GM19035 (cell line): ENCODE data around the gene LSMEM2.
"Not testable (repeated sequence)": the region's sequence is repeated elsewhere in the genome, so short reads cannot be mapped to it uniquely, and the experiment has no call there.

Experiments
- ATAC-seq: cut with Tn5 transposase; IDR thresholded peaks from one replicate; pipeline ENCODE4 v1.9.1; 2021; ENCODE audit not compliant: unreplicated experiment

The LSMEM2 gene

GRCh38 chr3:50278880-50279224 is at the start of gene LSMEM2:
LSMEM2 (plus strand) TSS chr3:50279087; CDS start chr3:50279114, 27 bp downstream.
- no peak for ATAC-seq

DNA sequence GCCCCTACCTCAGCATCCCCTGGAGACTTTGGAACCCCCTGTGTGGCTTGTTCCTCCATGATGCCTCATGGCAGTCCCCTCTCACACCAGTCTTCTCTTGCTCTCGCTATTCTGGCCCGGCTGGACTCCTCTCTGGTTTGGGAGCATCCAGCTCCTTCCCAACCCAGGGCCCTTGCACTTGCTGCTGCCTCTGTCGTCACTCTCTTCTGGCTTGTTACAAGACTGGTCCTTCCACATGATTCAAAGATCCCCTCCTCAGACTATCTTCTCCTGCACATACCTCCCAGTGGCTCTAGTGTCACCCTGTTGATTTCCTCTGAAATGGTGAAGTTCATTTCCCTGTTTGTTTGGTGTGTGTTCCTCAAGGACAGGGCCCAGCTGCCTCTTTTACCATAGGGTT is 49.4 kb upstream of the LSMEM2 start:
- no peak for ATAC-seq

DNA sequence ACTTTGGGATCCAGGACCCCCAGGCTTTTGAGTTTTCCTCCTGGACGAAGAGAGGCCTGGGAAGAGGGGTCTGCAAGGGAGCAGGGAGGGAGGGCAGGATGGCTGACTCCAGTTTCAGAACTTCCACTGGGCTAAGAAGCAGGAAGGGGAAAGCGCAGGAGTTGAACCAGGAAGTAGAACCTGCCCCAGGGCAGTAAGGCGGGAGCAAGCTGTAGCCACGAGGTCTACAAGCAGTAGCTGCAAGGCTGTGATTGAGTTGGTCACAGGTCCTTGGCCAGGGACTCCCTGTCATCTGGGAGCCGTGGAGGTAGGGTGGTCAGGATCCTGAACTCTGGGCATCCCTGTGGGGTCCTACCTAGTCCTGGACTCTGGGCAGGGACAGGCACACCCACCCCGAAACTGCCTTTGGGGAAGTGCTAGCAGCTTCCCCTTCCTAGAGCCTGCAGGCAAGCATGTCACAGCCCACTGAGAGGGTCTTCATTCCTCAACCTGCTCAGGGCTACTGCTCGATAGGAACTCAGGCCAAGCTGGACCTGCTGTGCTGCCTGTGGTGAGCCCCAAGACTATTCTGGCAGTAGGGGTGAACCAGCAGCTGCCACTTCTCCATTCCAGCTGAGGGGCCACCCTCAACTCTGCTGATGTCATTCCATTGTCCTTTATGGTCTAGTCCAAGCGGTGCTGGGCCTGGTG is 48.6 kb upstream of the LSMEM2 start:
- ATAC-seq = no peak

DNA sequence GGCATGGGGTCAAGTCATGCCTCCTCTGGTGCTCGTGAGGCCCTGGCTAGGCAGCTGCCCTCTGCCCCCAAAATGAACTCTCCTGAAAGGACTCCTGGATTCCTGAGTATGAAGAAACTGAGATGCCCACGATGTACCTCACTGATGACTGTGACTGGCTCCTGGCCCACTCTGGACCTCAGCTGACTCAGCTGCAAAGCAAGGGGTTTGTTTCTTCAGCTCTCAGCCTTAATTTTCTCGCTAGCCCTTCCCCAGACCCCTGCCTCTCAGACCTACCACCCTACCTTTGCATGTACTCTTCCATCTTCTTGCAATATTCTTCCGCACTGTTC is 48.1 kb upstream of the LSMEM2 start:
- no peak for ATAC-seq

GRCh38 chr3:50231581-50231980 is 47.3 kb upstream of the LSMEM2 start:
- no peak for ATAC-seq

DNA sequence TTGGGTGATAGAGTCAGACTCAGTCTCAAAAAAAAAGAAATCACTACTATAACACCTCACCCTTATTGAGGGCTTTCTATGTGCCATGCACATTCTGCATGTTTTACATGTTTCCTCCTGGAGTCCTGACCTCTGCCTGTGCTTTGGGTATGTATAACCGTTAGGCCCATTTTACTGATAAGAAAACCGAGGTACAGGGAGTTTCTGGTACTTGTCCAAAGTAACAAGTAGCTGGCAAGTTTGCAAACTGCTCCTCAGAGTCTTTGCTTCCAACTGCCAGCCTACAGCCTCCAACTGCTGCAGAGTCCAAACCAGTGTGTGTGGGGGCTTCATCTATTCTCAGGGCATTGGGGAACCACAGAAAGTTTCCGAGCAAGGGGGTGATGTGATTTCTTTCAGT is 46.6 kb upstream of the LSMEM2 start:
- no peak for ATAC-seq

GRCh38 chr3:50233176-50233575 is 45.7 kb upstream of the LSMEM2 start:
- no peak for ATAC-seq

DNA sequence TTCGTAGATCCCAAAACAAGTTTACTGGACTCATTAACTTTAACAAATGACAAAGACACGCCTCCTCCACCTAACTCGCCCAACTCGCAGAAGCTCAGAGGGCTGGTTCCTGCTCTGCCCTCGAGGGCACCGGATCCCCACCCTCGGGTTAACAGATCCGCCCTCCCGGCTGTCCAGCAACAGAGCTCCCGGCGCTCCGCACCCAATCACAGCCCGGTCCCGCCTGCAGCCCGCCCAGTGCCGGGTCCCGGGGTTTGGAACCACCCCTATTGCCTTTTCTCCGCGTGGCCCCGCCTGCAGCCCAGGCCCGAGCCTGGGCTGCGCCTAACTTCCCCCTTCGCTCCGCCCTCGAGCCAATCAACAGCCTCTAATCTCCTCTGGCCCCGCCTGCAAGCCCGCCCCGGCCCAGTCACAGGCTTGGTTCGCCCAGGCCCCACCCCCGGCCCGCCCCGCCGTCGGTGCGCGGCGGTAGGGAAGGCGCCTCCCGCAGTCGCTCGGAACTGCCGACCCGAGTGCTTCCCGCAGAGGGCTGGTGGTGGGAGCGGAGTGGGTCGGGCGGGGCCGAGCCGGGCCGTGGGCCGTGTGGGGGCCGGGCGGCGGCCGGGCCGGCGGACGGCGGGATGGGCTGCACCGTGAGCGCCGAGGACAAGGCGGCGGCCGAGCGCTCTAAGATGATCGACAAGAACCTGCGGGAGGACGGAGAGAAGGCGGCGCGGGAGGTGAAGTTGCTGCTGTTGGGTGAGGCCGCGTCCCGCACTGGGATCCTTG is 43.0 kb upstream of the LSMEM2 start, which contains the start of gene GNAI2:
GNAI2 (plus strand) TSS at position 489 of the 768 bp plus-strand sequence; CDS start at position 621, 132 bp downstream.
- peak; percentile 92 for ATAC-seq

GRCh38 chr3:50236484-50237132 is 42.3 kb upstream of the LSMEM2 start:
- ATAC-seq = no peak

DNA sequence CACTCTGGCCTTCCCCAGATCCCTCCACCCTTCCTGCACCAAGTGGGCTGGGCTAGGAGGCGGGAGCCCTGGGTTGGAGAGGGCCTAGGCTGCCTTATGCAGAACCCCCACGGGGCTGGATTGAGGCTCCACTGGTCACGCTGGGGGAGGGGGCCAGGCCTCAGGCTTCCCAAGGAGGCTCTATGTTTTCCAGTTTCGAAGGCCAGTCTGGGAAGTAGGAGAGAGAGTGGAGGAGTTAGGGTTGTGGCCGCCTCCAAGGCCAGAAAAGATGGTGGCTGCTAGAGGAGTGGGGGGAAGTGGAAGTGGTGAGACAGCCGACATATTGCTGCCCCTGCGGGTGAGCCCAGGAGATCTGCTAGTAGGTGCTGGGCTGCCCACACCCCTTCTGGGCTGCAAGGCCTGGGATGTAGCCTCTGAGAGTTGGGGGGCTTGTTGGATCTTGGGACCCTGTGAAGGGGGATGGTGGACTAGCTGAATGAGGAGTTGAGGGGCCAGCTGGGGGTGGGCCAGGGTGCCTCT is 41.7 kb upstream of the LSMEM2 start:
- ATAC-seq = no peak

DNA sequence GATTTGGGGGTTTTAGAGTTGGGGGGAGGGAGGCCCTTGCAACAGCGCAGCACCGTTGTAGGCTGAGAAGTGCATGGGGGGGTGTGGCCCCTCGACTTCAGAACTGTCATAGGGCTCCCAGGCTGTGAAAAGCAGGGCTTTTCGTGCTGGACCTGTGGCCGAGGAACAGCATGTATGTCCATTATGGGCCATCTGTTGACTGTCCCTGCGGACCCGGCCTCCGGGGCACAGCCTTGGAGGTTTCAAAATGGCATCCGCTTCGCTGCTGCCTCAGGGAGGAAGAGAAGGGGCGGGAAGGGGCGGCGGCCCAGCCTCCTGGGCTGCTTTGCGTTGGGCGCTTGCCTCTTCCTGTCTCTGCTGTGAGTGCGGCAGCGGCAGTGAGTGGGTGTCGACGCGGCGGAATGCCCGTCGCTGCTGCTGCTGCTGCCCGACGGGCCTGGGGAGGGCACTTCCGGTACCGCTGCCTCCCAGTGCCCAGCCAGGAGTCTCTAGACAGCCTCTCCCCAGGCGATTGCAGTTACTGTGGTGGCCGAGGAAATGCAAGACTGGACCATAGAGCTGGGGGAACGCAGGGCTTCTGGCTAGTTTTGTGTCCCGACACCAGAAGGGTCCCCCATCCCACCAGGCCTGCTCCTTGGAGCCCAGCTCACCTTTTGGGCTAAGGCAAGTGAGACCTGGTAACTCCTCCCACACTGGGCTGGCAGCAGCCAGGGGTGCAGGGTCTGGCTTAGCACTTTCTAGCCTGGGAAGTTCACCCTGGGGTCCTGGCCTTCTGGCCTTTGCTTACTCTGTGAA is 40.9 kb upstream of the LSMEM2 start:
- no peak for ATAC-seq

GRCh38 chr3:50238549-50239026 is 40.3 kb upstream of the LSMEM2 start:
- ATAC-seq = no peak

GRCh38 chr3:50239649-50240048 is 39.2 kb upstream of the LSMEM2 start:
- no peak for ATAC-seq

- ATAC-seq = no peak
Measured at GRCh38 chr3:50241163-50241562, 37.7 kb upstream of the LSMEM2 start.

DNA sequence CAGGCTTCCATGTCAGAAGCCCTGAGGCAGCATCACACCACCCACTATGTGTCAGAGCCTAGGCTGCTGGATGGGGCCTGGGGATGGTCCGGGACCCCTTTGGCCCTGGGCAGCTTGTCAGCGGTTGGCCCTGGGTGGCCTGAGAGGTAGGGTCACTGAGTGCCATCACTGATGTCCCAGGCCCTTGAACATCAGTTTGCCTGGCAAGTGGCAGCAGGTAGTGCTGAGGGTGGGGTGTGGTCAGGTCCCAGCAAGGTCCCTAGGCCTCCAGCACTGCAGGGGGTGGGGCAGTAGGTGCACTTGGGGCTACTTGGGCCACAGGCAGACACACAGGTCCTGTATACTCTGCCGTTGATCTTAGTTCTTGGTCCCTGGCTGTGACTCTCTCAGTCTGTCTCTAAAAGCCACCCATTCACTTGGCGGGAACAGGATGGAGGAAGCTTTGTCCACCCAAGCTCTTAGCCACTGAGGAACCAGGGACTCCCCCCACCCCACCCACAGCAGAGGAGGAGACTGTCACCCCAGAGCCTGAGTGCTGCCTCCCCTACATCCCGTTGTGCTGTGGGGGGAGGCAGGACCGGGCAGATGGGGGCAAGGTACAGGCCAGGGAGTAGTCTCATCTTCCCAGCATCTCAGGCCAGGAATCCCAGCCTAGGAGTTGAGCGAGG is 37.0 kb upstream of the LSMEM2 start:
- no peak for ATAC-seq

GRCh38 chr3:50242381-50242770 is 36.5 kb upstream of the LSMEM2 start:
- no peak for ATAC-seq

GRCh38 chr3:50242851-50243542 is 35.9 kb upstream of the LSMEM2 start:
- no peak for ATAC-seq

DNA sequence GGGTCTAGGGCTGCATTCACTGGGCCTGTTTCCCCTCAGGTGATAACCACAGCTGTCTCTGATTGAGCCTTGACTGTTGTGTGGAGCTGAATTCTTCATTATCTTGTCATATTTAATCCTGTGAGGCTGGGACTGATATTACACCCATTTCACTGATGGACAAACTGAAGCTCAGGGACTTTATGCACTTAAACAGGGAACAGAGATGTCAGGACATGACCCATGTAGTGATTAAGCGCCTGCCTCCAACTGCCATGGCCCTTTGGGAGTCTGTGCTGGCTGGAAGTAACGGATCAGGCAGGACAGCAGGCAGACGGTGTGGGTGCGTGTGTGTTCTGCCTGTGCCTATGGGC is 35.4 kb upstream of the LSMEM2 start:
- no peak for ATAC-seq

- ATAC-seq = not testable (repeated sequence)
Measured at GRCh38 chr3:50244813-50245212, 34.1 kb upstream of the LSMEM2 start.

GRCh38 chr3:50245251-50245745 is 33.6 kb upstream of the LSMEM2 start:
- ATAC-seq = no peak
